Astrocyte of the cerebellum (primary cell): ENCODE measurements around the gene DYRK4.

Source experiments
- DNase-seq: peaks from one replicate; pipeline ENCODE4 v3.0.0-alpha.2; 2011; ENCODE audit warnings: low read depth
- H3K4me3 ChIP-seq: 2 replicates; pipeline ENCODE4 v1.5.1; 2011; ENCODE audit warnings: mild to moderate bottlenecking, low read depth, low read length, moderate library complexity
- CTCF ChIP-seq: IDR thresholded peaks from 2 replicates; pipeline ENCODE4 v1.5.1; 2012; ENCODE audit warnings: low read length, low read depth, moderate library complexity, mild to moderate bottlenecking; ENCODE audit errors: missing control alignments
- in situ Hi-C: cut with HindIII; loops from 2 replicates; pipeline ENCODE4 v1.10.0; 2017; ENCODE audit warnings: low sequenced_read_pairs

The DYRK4 gene

GRCh38 chr12:4535871-4536270, 26.1 kb upstream of the DYRK4 start:
- in situ Hi-C loops = no loop called here
- no peak overlapping the region for H3K4me3 ChIP-seq
- TF ChIP-seq CTCF = no peak
- DNase-seq = no peak

GRCh38 chr12:4538207-4539160, 23.5 kb upstream of the DYRK4 start, which contains the start of gene RAD51AP1:
Gene RAD51AP1, plus strand, starts transcription at chr12:4538890. Its CDS starts 50 bp downstream, at chr12:4538940.
- TF ChIP-seq CTCF = no peak
- DNase-seq = peak; percentile 95
- H3K4me3 ChIP-seq = peak within 1 kb of the TSS; percentile 92
- in situ Hi-C loops = no loop called here

- no peak for DNase-seq
- peak overlapping the region; percentile 92 for H3K4me3 ChIP-seq
- no peak for TF ChIP-seq CTCF
- in situ Hi-C loops = no loop called here
Measured at GRCh38 chr12:4539167-4539870, 22.7 kb upstream of the DYRK4 start.

GRCh38 chr12:4540170-4540569, 21.8 kb upstream of the DYRK4 start:
- DNase-seq = no peak
- H3K4me3 ChIP-seq = no peak overlapping the region
- in situ Hi-C loops = no loop called here
- TF ChIP-seq CTCF = no peak

- no peak for TF ChIP-seq CTCF
- H3K4me3 ChIP-seq = no peak overlapping the region
- in situ Hi-C loops = no loop called here
- no peak for DNase-seq
Measured at GRCh38 chr12:4540638-4541037, 21.4 kb upstream of the DYRK4 start.

- no peak for TF ChIP-seq CTCF
- no peak overlapping the region for H3K4me3 ChIP-seq
- in situ Hi-C loops = no loop called here
- no peak for DNase-seq
Measured at GRCh38 chr12:4545195-4545594, 16.8 kb upstream of the DYRK4 start.
